Measurements from ENCODE around the gene ACER1. TPM values are rescaled to one million over a fixed set of nuclear protein-coding genes. Genes with fewer than 3 reads are reported as not detected.
A peak's percentile ranks its signal among the peaks of the same experiment; 100 is the strongest.

ACER1 gene
- total and polyA plus RNA-seq, 2 experiments from 2014 or later, result not detected

- Histone ChIP-seq H3K27me3 (no peaks in the 10 kb centered on the region), H3K27ac (peak overlapping the region; percentile 91), H3K4me3 (no peak overlapping the region), H3K9me3 (ENCODE audit: low read depth) (no peaks in the 10 kb centered on the region), H3K36me3 (peaks cover 6% of the 10 kb centered on the region), H3K4me1 (ENCODE audit: low read depth) (peaks cover 94% of the 10 kb centered on the region)
- TF ChIP-seq CTCF (IDR thresholded peaks at IDR 0.05; ENCODE audit: low read depth, low read length), result no peak
- DNase-seq (ENCODE audit: low read depth in 1 of 2, low spot score in 1 of 2), result peak in 1 of 2 donors; percentile 77
Measured at GRCh38 chr19:6272411-6272791, 61.0 kb downstream of the ACER1 start.

GRCh38 chr19:6271721-6272410, 61.5 kb downstream of the ACER1 start:
- H3K4me1 ChIP-seq (ENCODE audit: low read depth), result peaks cover 89% of the 10 kb centered on the region
- H3K27me3 ChIP-seq, result no peaks in the 10 kb centered on the region
- H3K27ac ChIP-seq, result peak overlapping the region; percentile 91
- H3K9me3 ChIP-seq (ENCODE audit: low read depth), result no peaks in the 10 kb centered on the region
- DNase-seq (ENCODE audit: low read depth in 1 of 2, low spot score in 1 of 2), result peak; percentile 71 to 91
- H3K4me3 ChIP-seq, result peak overlapping the region; percentile 2
- TF ChIP-seq CTCF (IDR thresholded peaks at IDR 0.05; ENCODE audit: low read depth, low read length), result peak; percentile 13
- peaks cover 7% of the 10 kb centered on the region for H3K36me3 ChIP-seq

- DNase-seq (ENCODE audit: low read depth in 1 of 2, low spot score in 1 of 2), result peak in 1 of 2 donors; percentile 49
- Histone ChIP-seq H3K27me3 (no peaks in the 10 kb centered on the region), H3K4me1 (ENCODE audit: low read depth) (peaks cover 83% of the 10 kb centered on the region), H3K27ac (peak overlapping the region; percentile 91), H3K4me3 (peak overlapping the region; percentile 2), H3K9me3 (ENCODE audit: low read depth) (no peaks in the 10 kb centered on the region), H3K36me3 (peaks cover 7% of the 10 kb centered on the region)
- peak; percentile 53 for TF ChIP-seq CTCF (IDR thresholded peaks at IDR 0.05; ENCODE audit: low read depth, low read length)
Measured at GRCh38 chr19:6271251-6271650, 62.2 kb downstream of the ACER1 start.

GRCh38 chr19:6270822-6271221, 62.6 kb downstream of the ACER1 start:
- Histone ChIP-seq H3K36me3 (peaks cover 7% of the 10 kb centered on the region), H3K27me3 (no peaks in the 10 kb centered on the region), H3K27ac (peak overlapping the region; percentile 91), H3K4me3 (peak overlapping the region; percentile 2), H3K4me1 (ENCODE audit: low read depth) (peaks cover 79% of the 10 kb centered on the region), H3K9me3 (ENCODE audit: low read depth) (no peaks in the 10 kb centered on the region)
- no peak for TF ChIP-seq CTCF (IDR thresholded peaks at IDR 0.05; ENCODE audit: low read depth, low read length)
- no peak for DNase-seq (ENCODE audit: low read depth in 1 of 2, low spot score in 1 of 2)

- no peak overlapping the region for H3K4me3 ChIP-seq
- no peaks in the 10 kb centered on the region for H3K27me3 ChIP-seq
- H3K4me1 ChIP-seq (ENCODE audit: low read depth), result peaks cover 73% of the 10 kb centered on the region
- H3K36me3 ChIP-seq, result peaks cover 7% of the 10 kb centered on the region
- TF ChIP-seq CTCF (IDR thresholded peaks at IDR 0.05; ENCODE audit: low read depth, low read length), result no peak
- H3K9me3 ChIP-seq (ENCODE audit: low read depth), result no peaks in the 10 kb centered on the region
- DNase-seq (ENCODE audit: low read depth in 1 of 2, low spot score in 1 of 2), result no peak
- peak overlapping the region; percentile 91 for H3K27ac ChIP-seq
Measured at GRCh38 chr19:6270076-6270745, 63.2 kb downstream of the ACER1 start.

Measured in cardiac muscle cell (in vitro differentiated cells and primary cell).